Neural progenitor cell (in vitro differentiated cells): ENCODE results near the gene TBCCD1. TPM values are rescaled to one million over a fixed set of nuclear protein-coding genes. Genes with fewer than 3 reads are reported as not detected.

ENCODE experiments used
- DNase-seq: peaks from one replicate; pipeline ENCODE4 v3.0.0-alpha.2; 2016; ENCODE audit warnings: low spot score
- H2AFZ ChIP-seq: fragments of 200-600 bp; sonication (generic); replicated peaks from 2 replicates; pipeline ENCODE4 v1.6.1; 2016; ENCODE audit warnings: antibody characterized with exemption
- H3F3A ChIP-seq: fragments of 200-600 bp; sonication (generic); 2 replicates; pipeline ENCODE4 v1.6.1; 2016; ENCODE audit warnings: antibody characterized with exemption, low read depth
- H3K27ac ChIP-seq: fragments of 200-600 bp; sonication (generic); 2 replicates; pipeline ENCODE4 v1.5.1; 2016; ENCODE audit warnings: mild to moderate bottlenecking
- H3K27me3 ChIP-seq: fragments of 200-600 bp; sonication (generic); 2 replicates; pipeline ENCODE4 v1.6.1; 2016; ENCODE audit warnings: mild to moderate bottlenecking, moderate library complexity
- H3K36me3 ChIP-seq: fragments of 200-600 bp; sonication (generic); 2 replicates; pipeline ENCODE4 v1.5.1; 2016
- H3K4me1 ChIP-seq: fragments of 200-600 bp; sonication (generic); 2 replicates; pipeline ENCODE4 v1.6.1; 2016; ENCODE audit warnings: mixed run types
- H3K4me2 ChIP-seq: fragments of 200-600 bp; sonication (generic); 2 replicates; pipeline ENCODE4 v1.6.1; 2016
- H3K4me3 ChIP-seq: fragments of 200-600 bp; sonication (generic); 2 replicates; pipeline ENCODE4 v1.5.1; 2016
- H3K79me2 ChIP-seq: fragments of 200-600 bp; sonication (generic); 2 replicates; pipeline ENCODE4 v1.6.1; 2016; ENCODE audit warnings: low read depth
- H3K9ac ChIP-seq: fragments of 200-600 bp; sonication (generic); 2 replicates; pipeline ENCODE4 v1.6.1; 2016
- H3K9me3 ChIP-seq: fragments of 200-600 bp; sonication (generic); 2 replicates; pipeline ENCODE4 v1.5.1; 2016; ENCODE audit warnings: low read depth
- H4K20me1 ChIP-seq: fragments of 200-600 bp; sonication (generic); 2 replicates; pipeline ENCODE4 v1.6.1; 2016; ENCODE audit warnings: low read depth
- H3K27ac Mint-ChIP-seq: 3 replicates; pipeline ENCODE4 v1.8.0; 2021; ENCODE audit warnings: mixed read lengths
- H3K27me3 Mint-ChIP-seq: 2 replicates; pipeline ENCODE4 v1.8.0; 2022; ENCODE audit warnings: low read depth, mild to moderate bottlenecking, inconsistent platforms, moderate library complexity, mixed read lengths; ENCODE audit not compliant: insufficient read depth
- H3K36me3 Mint-ChIP-seq: 3 replicates; pipeline ENCODE4 v1.8.0; 2021; ENCODE audit warnings: mixed read lengths
- H3K4me1 Mint-ChIP-seq: 3 replicates; pipeline ENCODE4 v1.8.0; 2021; ENCODE audit warnings: mixed read lengths
- H3K4me3 Mint-ChIP-seq: 3 replicates; pipeline ENCODE4 v1.8.0; 2021; ENCODE audit warnings: mild to moderate bottlenecking, moderate library complexity, mixed read lengths
- H3K9me3 Mint-ChIP-seq: 3 replicates; pipeline ENCODE4 v1.8.0; 2020; ENCODE audit warnings: mixed read lengths
- EZH2 ChIP-seq: fragments of 200-600 bp; sonication (generic); IDR thresholded peaks from 2 replicates; pipeline ENCODE4 v1.6.1; 2017; ENCODE audit warnings: antibody characterized with exemption, mild to moderate bottlenecking, moderate library complexity
- EZH2phosphoT487 ChIP-seq: fragments of 200-600 bp; sonication (generic); IDR thresholded peaks from 2 replicates; pipeline ENCODE4 v1.6.1; 2017; ENCODE audit warnings: antibody characterized with exemption
- total RNA-seq: library from RNA; depleted of rRNA; stranded (reverse); fragments of >200 nt; gene quantifications from 2 replicates; pipeline ENCODE4 v1.2.3, GENCODE V29; 2015; ENCODE audit warnings: low replicate concordance
- TF ChIP-seq, protein P1 (sequence below): fragments of 200-600 bp; sonication (generic); IDR thresholded peaks from 2 replicates; pipeline ENCODE4 v1.5.1; 2017; ENCODE audit warnings: antibody characterized with exemption, mild to moderate bottlenecking

TBCCD1 gene
- total RNA-seq, 1 donor from 2014 or later: 21.1 TPM

GRCh38 chr3:186523022-186523421 lies 44.1 kb downstream of the TBCCD1 start:
- Mint-ChIP-seq H3K36me3 (no peaks in the 10 kb centered on the region), H3K4me1 (peaks cover 65% of the 10 kb centered on the region), H3K27ac (peak overlapping the region; percentile 57), H3K9me3 (peaks cover 13% of the 10 kb centered on the region), H3K4me3 (no peak overlapping the region), H3K27me3 (peaks cover 7% of the 10 kb centered on the region)
- Histone ChIP-seq H3K27ac (no peak overlapping the region), H4K20me1 (no peaks in the 10 kb centered on the region), H3K4me2 (no peak overlapping the region), H3K4me3 (no peak overlapping the region), H3K9ac (no peak overlapping the region), H3F3A (peaks cover 9% of the 10 kb centered on the region), H3K79me2 (no peaks in the 10 kb centered on the region), H3K9me3 (no peaks in the 10 kb centered on the region), H3K36me3 (no peaks in the 10 kb centered on the region), H2AFZ (no peak overlapping the region), H3K27me3 (no peaks in the 10 kb centered on the region), H3K4me1 (peaks cover 36% of the 10 kb centered on the region)
- DNase-seq: no peak
- TF ChIP-seq EZH2phosphoT487 (no peak), EZH2 (no peak)
- TF ChIP-seq, protein P1, sequence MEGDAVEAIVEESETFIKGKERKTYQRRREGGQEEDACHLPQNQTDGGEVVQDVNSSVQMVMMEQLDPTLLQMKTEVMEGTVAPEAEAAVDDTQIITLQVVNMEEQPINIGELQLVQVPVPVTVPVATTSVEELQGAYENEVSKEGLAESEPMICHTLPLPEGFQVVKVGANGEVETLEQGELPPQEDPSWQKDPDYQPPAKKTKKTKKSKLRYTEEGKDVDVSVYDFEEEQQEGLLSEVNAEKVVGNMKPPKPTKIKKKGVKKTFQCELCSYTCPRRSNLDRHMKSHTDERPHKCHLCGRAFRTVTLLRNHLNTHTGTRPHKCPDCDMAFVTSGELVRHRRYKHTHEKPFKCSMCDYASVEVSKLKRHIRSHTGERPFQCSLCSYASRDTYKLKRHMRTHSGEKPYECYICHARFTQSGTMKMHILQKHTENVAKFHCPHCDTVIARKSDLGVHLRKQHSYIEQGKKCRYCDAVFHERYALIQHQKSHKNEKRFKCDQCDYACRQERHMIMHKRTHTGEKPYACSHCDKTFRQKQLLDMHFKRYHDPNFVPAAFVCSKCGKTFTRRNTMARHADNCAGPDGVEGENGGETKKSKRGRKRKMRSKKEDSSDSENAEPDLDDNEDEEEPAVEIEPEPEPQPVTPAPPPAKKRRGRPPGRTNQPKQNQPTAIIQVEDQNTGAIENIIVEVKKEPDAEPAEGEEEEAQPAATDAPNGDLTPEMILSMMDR: no peak

GRCh38 chr3:186520957-186521842 lies 45.9 kb downstream of the TBCCD1 start:
- Histone ChIP-seq H3F3A (peaks cover 9% of the 10 kb centered on the region), H3K27ac (no peak overlapping the region), H3K4me3 (no peak overlapping the region), H3K36me3 (no peaks in the 10 kb centered on the region), H3K4me2 (peak overlapping the region; percentile 7), H3K9me3 (no peaks in the 10 kb centered on the region), H3K79me2 (no peaks in the 10 kb centered on the region), H3K9ac (no peak overlapping the region), H3K4me1 (peaks cover 39% of the 10 kb centered on the region), H2AFZ (peak overlapping the region; percentile 60), H4K20me1 (no peaks in the 10 kb centered on the region), H3K27me3 (no peaks in the 10 kb centered on the region)
- Mint-ChIP-seq H3K4me3 (peak overlapping the region; percentile 68), H3K27ac (peak overlapping the region; percentile 81), H3K36me3 (no peaks in the 10 kb centered on the region), H3K4me1 (peaks cover 73% of the 10 kb centered on the region), H3K27me3 (peaks cover 5% of the 10 kb centered on the region), H3K9me3 (peaks cover 6% of the 10 kb centered on the region)
- no peak for DNase-seq
- TF ChIP-seq EZH2: no peak
- TF ChIP-seq, protein P1: no peak
- TF ChIP-seq EZH2phosphoT487: no peak

DNA sequence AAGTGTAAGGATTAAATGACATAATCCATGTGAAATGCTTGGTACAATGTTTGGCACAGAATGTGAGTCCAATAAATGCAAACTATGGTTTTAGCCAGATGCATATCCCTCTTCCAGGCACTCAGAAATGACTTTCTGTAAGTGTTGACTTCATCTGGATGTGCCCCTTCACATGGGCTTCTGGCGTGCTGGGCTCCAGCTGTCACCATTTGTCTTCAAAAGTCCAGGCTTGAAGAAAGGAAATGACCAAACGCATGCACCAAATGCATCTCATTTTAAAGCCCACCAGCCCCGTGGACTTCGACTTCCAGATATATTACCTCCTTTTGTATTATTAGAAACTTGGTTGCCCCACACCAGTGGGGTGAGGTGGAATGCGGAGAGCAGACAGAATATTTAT lies 46.7 kb downstream of the TBCCD1 start:
- Mint-ChIP-seq H3K27ac (peak overlapping the region; percentile 81), H3K27me3 (peaks cover 11% of the 10 kb centered on the region), H3K36me3 (no peaks in the 10 kb centered on the region), H3K4me3 (peak overlapping the region; percentile 68), H3K9me3 (peaks cover 6% of the 10 kb centered on the region), H3K4me1 (peaks cover 68% of the 10 kb centered on the region)
- H3K27me3 ChIP-seq: no peaks in the 10 kb centered on the region
- no peak overlapping the region for H3K4me3 ChIP-seq
- H2AFZ ChIP-seq: no peak overlapping the region
- no peak for DNase-seq
- H3K9ac ChIP-seq: no peak overlapping the region
- H3K9me3 ChIP-seq: no peaks in the 10 kb centered on the region
- no peaks in the 10 kb centered on the region for H3K79me2 ChIP-seq
- H3K36me3 ChIP-seq: no peaks in the 10 kb centered on the region
- H3K4me2 ChIP-seq: no peak overlapping the region
- H4K20me1 ChIP-seq: no peaks in the 10 kb centered on the region
- peaks cover 9% of the 10 kb centered on the region for H3F3A ChIP-seq
- TF ChIP-seq, protein P1: no peak
- TF ChIP-seq EZH2 (no peak), EZH2phosphoT487 (no peak)
- peaks cover 39% of the 10 kb centered on the region for H3K4me1 ChIP-seq
- H3K27ac ChIP-seq: no peak overlapping the region
